GM12878 (cell line): ENCODE measurements around the gene EEFSEC. TPM values are rescaled to one million over a fixed set of nuclear protein-coding genes. Genes with fewer than 3 reads are reported as not detected.

Experiments
- ATAC-seq: fragments of 200-7000 bp; cut with Tn5 transposase; 3 replicates; pipeline ENCODE4 v1.9.1; 2020; ENCODE audit warnings: mild to moderate bottlenecking, moderate library complexity
- BruUV-seq: library from RNA; stranded (reverse); fragments of 400-500 nt; replicated peaks from 2 replicates; lab custom pipeline; 2021; lab: Mats Ljungman, UMichigan
- CTCF ChIA-PET: fragments of 300-600 bp; sonication (Branson Sonifier 250); formaldehyde crosslinking; extraction: SDS; loops from one replicate; lab custom pipeline; 2021; ENCODE audit warnings: inconsistent platforms; lab: Yijun Ruan, JAX
- POLR2A ChIA-PET: fragments of 350-600 bp; formaldehyde crosslinking; extraction: SDS; loops from one replicate; lab custom pipeline; 2021; ENCODE audit warnings: inconsistent platforms; lab: Charles Lee
- RAD21 ChIA-PET: fragments of 300-600 bp; sonication (Branson Sonifier 250); formaldehyde crosslinking; loops from one replicate; lab custom pipeline; 2023; ENCODE audit warnings: antibody characterized with exemption; ENCODE audit not compliant: unreplicated experiment; lab: Charles Lee
- SMC1A ChIA-PET: fragments of 300-600 bp; sonication (Branson Sonifier 250); formaldehyde crosslinking; loops from one replicate; lab custom pipeline; 2023; ENCODE audit not compliant: unreplicated experiment, uncharacterized antibody; lab: Charles Lee
- DNase-seq: peaks from one replicate; pipeline ENCODE4 v3.0.0-alpha.2; 2011; ENCODE audit warnings: low read depth, low spot score
- FAIRE-seq: peaks from 3 replicates; lab custom pipeline; 2011; peaks lifted over from hg19 to GRCh38; lab: Jason Lieb, UNC
- H2AFZ ChIP-seq: 2 replicates; pipeline ENCODE4 v1.6.0; 2011; ENCODE audit warnings: low read depth, low read length, control low read depth; ENCODE audit not compliant: control insufficient read depth
- H3K27ac ChIP-seq: 2 replicates; pipeline ENCODE4 v1.5.1; 2011; ENCODE audit warnings: control low read depth; ENCODE audit not compliant: control insufficient read depth, insufficient read depth
- H3K27me3 ChIP-seq, 2 experiments: replicated peaks in 1 of 2; 2 replicates each; pipeline versions ENCODE4 v1.6.0 to v1.6.1; 2011; ENCODE audit warnings: low read length in 1 of 2; ENCODE audit not compliant: control insufficient read depth in 2 of 2, insufficient read depth in 2 of 2
- H3K36me3 ChIP-seq, 2 experiments: 2 replicates each; pipeline ENCODE4 v1.5.1; 2011; ENCODE audit warnings: low read length in 1 of 2; ENCODE audit not compliant: control insufficient read depth in 2 of 2, insufficient read depth in 2 of 2
- H3K4me1 ChIP-seq: 2 replicates; pipeline ENCODE4 v1.6.1; 2011; ENCODE audit warnings: mild to moderate bottlenecking, low read length, moderate library complexity, mixed read lengths; ENCODE audit not compliant: control insufficient read depth, insufficient read depth
- H3K4me2 ChIP-seq: 2 replicates; pipeline ENCODE4 v1.6.0; 2011; ENCODE audit warnings: control low read depth; ENCODE audit not compliant: control insufficient read depth, insufficient read depth
- H3K4me3 ChIP-seq: fragments of 200-600 bp; sonication (generic); 2 replicates; pipeline ENCODE4 v1.5.1; 2016
- H3K79me2 ChIP-seq: 2 replicates; pipeline ENCODE4 v1.6.0; 2011; ENCODE audit warnings: low read length; ENCODE audit not compliant: control insufficient read depth, insufficient read depth
- H3K9ac ChIP-seq: 2 replicates; pipeline ENCODE4 v1.8.0; 2011; ENCODE audit warnings: low read length, control low read depth, mixed read lengths; ENCODE audit not compliant: control insufficient read depth, insufficient read depth
- H3K9me3 ChIP-seq: replicated peaks from 3 replicates; pipeline ENCODE4 v1.5.1; 2011; ENCODE audit warnings: mild to moderate bottlenecking, low read length; ENCODE audit not compliant: control insufficient read depth, insufficient read depth
- H4K20me1 ChIP-seq: 2 replicates; pipeline ENCODE4 v1.6.0; 2011; ENCODE audit not compliant: control insufficient read depth, insufficient read depth
- BCL11A ChIP-seq: IDR thresholded peaks from 2 replicates; pipeline ENCODE4 v1.6.1; 2011; ENCODE audit warnings: low read depth, low read length
- FOXK2 ChIP-seq: fragments of 450-650 bp; IDR thresholded peaks from 2 replicates; pipeline ENCODE4 v1.6.1; 2017; ENCODE audit warnings: mild to moderate bottlenecking, moderate library complexity
- KLF5 ChIP-seq: fragments of 450-650 bp; IDR thresholded peaks from 2 replicates; pipeline ENCODE4 v1.6.1; 2014; ENCODE audit warnings: mild to moderate bottlenecking; ENCODE audit not compliant: partially characterized antibody
- MYB ChIP-seq: fragments of 150-350 bp; IDR thresholded peaks from 2 replicates; pipeline ENCODE4 v1.6.1; 2014; ENCODE audit warnings: mild to moderate bottlenecking, low read depth, low read length, borderline replicate concordance
- NFYA ChIP-seq: IDR thresholded peaks from 2 replicates; pipeline ENCODE4 v1.6.1; 2011; ENCODE audit warnings: low read depth, mild to moderate bottlenecking, low read length, improper control_type of control experiment, borderline replicate concordance
- POLR2A ChIP-seq: IDR thresholded peaks from 2 replicates; pipeline ENCODE4 v1.6.1; 2011; ENCODE audit warnings: low read depth, mild to moderate bottlenecking, low read length
- RELA ChIP-seq: fragments of 450-650 bp; IDR thresholded peaks from 2 replicates; pipeline ENCODE4 v1.8.0; 2014; ENCODE audit warnings: borderline replicate concordance; ENCODE audit not compliant: partially characterized antibody
- SMARCA5 ChIP-seq: fragments of 450-650 bp; IDR thresholded peaks from 2 replicates; pipeline ENCODE4 v1.6.1; 2017; ENCODE audit warnings: mild to moderate bottlenecking
- STAT1 ChIP-seq: fragments of 450-650 bp; conservative IDR thresholded peaks from 2 replicates; pipeline ENCODE4 v1.6.1; 2014; ENCODE audit warnings: antibody characterized with exemption, mild to moderate bottlenecking
- TCF12 ChIP-seq: IDR thresholded peaks from 2 replicates; pipeline ENCODE4 v1.6.1; 2011; ENCODE audit warnings: low read depth, mild to moderate bottlenecking, low read length
- WGBS: methylation state at CpG from one replicate; pipeline ENCODE4 v1.1.6; 2016; ENCODE audit warnings: low lambda C conversion rate; ENCODE audit not compliant: insufficient replicate concordance, insufficient coverage; ENCODE audit errors: missing lambda C conversion rate; 5-methylcytosine and 5-hydroxymethylcytosine counted together
- in situ Hi-C: fragments of 300-500 bp; cut with MboI; formaldehyde crosslinking; loops from 9 replicates; pipeline ENCODE4 v1.14.3; 2018; ENCODE audit warnings: mixed read lengths
- intact Hi-C: fragments of 100-400 bp; cut with micrococcal nuclease; formaldehyde crosslinking; loops from one replicate; pipeline ENCODE4 v1.14.2; 2022; ENCODE audit not compliant: unreplicated experiment
- polyA plus RNA-seq, 11 experiments: library from polyadenylated mRNA; depleted of rRNA in 4 of 11; unstranded in 6 of 11; stranded (reverse) in 5 of 11; fragments of >200 nt; fragmentation: Nextera tagmentation in 4 of 11; fragmentation: Illumina TruSeq in 1 of 11; extraction: Ambion mirVana in 4 of 11; extraction: Trizol in 1 of 11; gene quantifications; 1 replicate in 1 of 11; 2 replicates in 10 of 11; pipeline versions ENCODE4 v1.2.1 to v1.2.3, GENCODE V29; 2011 to 2016; ENCODE audit warnings: inconsistent platforms in 2 of 11, missing spikeins in 2 of 11, low read depth in 1 of 11
- total RNA-seq, 4 experiments: library from RNA; depleted of rRNA in 3 of 4; stranded (reverse); fragments of >200 nt in 3 of 4; fragmentation: Illumina TruSeq in 1 of 4; extraction: Trizol in 1 of 4; gene quantifications; 2 replicates each; pipeline versions ENCODE4 v1.2.1 to v1.2.3, GENCODE V29; 2013 to 2021
- TF ChIP-seq, protein P1 (sequence below): fragments of 450-650 bp; IDR thresholded peaks from 2 replicates; pipeline ENCODE4 v1.6.1; 2016; ENCODE audit warnings: mild to moderate bottlenecking, moderate library complexity, borderline replicate concordance
- TF ChIP-seq, protein P2 (sequence below): fragments of 450-650 bp; IDR thresholded peaks from 2 replicates; pipeline ENCODE4 v1.6.1; 2018; ENCODE audit warnings: mild to moderate bottlenecking, low read depth, moderate library complexity; ENCODE audit not compliant: partially characterized antibody

The EEFSEC gene
- total and polyA plus RNA-seq, 10 of the 15 experiments (the other 5 are each of a cell fraction or from before 2014, with no cell fraction given), result 0.29 to 29.1 (median 16.1) TPM

DNA sequence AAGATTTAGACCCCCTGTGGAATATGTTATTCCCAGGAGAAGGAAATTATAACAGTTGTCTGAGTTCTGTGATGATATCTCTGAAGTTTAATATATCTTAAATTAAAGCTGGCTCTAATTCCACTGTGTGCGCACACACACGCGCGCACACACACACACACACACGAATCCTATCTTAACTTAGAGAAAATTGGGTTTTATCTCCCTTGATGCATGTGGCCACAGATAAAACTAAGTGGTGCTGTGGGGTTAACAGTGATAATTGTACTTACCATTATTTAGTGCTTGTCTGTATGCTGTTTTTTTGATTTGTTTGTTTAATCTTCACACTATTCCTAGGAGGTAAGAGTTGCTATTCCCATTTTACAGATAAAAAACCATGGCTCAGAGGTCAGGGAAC lies 7.4 kb downstream of the EEFSEC start:
- in situ Hi-C loops, result no loop called here
- CTCF ChIA-PET, result no interaction called here
- 88% methylated on average over 5 of the region's 5 CpGs for WGBS
- H2AFZ ChIP-seq, result no peak overlapping the region
- RAD21 ChIA-PET, result no interaction called here
- H3K4me1 ChIP-seq, result no peaks in the 10 kb centered on the region
- no peak for ATAC-seq
- DNase-seq, result no peak
- no peaks in the 10 kb centered on the region; the same call in 2 of the 3 replicates for H3K9me3 ChIP-seq
- no peaks in the 10 kb centered on the region for H3K27me3 ChIP-seq
- no peak overlapping the region for H3K4me3 ChIP-seq
- no peak overlapping the region for H3K4me2 ChIP-seq
- no TSS peak for BruUV-seq
- H4K20me1 ChIP-seq, result no peaks in the 10 kb centered on the region
- H3K27ac ChIP-seq, result no peak overlapping the region
- SMC1A ChIA-PET, result no interaction called here
- no peak overlapping the region for H3K9ac ChIP-seq
- H3K79me2 ChIP-seq, result no peaks in the 10 kb centered on the region; the same call in 1 of the 2 replicates
- intact Hi-C loops, result no loop called here
- peaks cover 0 to 2% of the 10 kb centered on the region in 2 experiments; a peak in 1 of 4 replicates for H3K36me3 ChIP-seq
- FAIRE-seq, result no peak
- no peak for TF ChIP-seq STAT1
- no peak for TF ChIP-seq POLR2A
- no peak for TF ChIP-seq TCF12
- POLR2A ChIA-PET, result no interaction called here

DNA sequence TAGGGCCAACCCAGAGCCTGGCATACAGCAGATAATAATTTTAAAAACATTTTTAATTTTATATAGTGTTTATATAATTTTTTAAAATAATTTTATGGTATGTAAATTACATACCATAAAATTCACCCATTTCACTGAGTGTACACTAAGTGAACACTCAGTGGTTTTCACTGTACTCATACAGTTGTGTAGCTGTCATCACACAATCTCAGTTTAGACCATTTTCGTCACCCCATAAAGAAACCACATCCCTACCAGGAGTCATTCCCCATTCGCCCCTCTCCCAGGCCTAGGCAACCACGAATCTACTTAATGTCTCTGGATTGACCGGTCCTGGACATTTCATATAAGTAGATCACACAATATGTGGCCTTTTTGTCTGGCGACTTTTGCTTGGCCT lies 10.2 kb downstream of the EEFSEC start:
- ChIA-PET RAD21 (no interaction called here), CTCF (interaction anchor here (0.7 kb wide), 1 partner anchor 68 kb away, joined by 3 read pairs; no protein-coding TSS in a partner anchor), POLR2A (no interaction called here), SMC1A (no interaction called here)
- H3K9ac ChIP-seq, result no peak overlapping the region
- no TSS peak for BruUV-seq
- H3K9me3 ChIP-seq, result no peaks in the 10 kb centered on the region
- WGBS, result 96% methylated on average over 5 of the region's 5 CpGs
- ATAC-seq (no peak), DNase-seq (no peak), FAIRE-seq (no peak)
- H3K4me1 ChIP-seq, result no peaks in the 10 kb centered on the region
- intact Hi-C loops (no loop called here), in situ Hi-C loops (no loop called here)
- H3K4me2 ChIP-seq, result no peak overlapping the region
- no peaks in the 10 kb centered on the region for H3K27me3 ChIP-seq
- no peak overlapping the region for H3K4me3 ChIP-seq
- no peaks in the 10 kb centered on the region for H3K79me2 ChIP-seq
- H2AFZ ChIP-seq, result no peak overlapping the region
- H4K20me1 ChIP-seq, result no peaks in the 10 kb centered on the region
- H3K36me3 ChIP-seq, result no peaks in the 10 kb centered on the region; a peak in 1 of 4 replicates
- no peak overlapping the region for H3K27ac ChIP-seq
- TF ChIP-seq, protein P1, sequence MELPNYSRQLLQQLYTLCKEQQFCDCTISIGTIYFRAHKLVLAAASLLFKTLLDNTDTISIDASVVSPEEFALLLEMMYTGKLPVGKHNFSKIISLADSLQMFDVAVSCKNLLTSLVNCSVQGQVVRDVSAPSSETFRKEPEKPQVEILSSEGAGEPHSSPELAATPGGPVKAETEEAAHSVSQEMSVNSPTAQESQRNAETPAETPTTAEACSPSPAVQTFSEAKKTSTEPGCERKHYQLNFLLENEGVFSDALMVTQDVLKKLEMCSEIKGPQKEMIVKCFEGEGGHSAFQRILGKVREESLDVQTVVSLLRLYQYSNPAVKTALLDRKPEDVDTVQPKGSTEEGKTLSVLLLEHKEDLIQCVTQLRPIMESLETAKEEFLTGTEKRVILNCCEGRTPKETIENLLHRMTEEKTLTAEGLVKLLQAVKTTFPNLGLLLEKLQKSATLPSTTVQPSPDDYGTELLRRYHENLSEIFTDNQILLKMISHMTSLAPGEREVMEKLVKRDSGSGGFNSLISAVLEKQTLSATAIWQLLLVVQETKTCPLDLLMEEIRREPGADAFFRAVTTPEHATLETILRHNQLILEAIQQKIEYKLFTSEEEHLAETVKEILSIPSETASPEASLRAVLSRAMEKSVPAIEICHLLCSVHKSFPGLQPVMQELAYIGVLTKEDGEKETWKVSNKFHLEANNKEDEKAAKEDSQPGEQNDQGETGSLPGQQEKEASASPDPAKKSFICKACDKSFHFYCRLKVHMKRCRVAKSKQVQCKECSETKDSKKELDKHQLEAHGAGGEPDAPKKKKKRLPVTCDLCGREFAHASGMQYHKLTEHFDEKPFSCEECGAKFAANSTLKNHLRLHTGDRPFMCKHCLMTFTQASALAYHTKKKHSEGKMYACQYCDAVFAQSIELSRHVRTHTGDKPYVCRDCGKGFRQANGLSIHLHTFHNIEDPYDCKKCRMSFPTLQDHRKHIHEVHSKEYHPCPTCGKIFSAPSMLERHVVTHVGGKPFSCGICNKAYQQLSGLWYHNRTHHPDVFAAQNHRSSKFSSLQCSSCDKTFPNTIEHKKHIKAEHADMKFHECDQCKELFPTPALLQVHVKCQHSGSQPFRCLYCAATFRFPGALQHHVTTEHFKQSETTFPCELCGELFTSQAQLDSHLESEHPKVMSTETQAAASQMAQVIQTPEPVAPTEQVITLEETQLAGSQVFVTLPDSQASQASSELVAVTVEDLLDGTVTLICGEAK, result no peak
- TF ChIP-seq NFYA, result no peak
- no peak for TF ChIP-seq BCL11A
- TF ChIP-seq MYB, result no peak
- TF ChIP-seq, protein P2, sequence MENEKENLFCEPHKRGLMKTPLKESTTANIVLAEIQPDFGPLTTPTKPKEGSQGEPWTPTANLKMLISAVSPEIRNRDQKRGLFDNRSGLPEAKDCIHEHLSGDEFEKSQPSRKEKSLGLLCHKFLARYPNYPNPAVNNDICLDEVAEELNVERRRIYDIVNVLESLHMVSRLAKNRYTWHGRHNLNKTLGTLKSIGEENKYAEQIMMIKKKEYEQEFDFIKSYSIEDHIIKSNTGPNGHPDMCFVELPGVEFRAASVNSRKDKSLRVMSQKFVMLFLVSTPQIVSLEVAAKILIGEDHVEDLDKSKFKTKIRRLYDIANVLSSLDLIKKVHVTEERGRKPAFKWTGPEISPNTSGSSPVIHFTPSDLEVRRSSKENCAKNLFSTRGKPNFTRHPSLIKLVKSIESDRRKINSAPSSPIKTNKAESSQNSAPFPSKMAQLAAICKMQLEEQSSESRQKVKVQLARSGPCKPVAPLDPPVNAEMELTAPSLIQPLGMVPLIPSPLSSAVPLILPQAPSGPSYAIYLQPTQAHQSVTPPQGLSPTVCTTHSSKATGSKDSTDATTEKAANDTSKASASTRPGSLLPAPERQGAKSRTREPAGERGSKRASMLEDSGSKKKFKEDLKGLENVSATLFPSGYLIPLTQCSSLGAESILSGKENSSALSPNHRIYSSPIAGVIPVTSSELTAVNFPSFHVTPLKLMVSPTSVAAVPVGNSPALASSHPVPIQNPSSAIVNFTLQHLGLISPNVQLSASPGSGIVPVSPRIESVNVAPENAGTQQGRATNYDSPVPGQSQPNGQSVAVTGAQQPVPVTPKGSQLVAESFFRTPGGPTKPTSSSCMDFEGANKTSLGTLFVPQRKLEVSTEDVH, result no peak
- TF ChIP-seq SMARCA5, result no peak
- no peak for TF ChIP-seq RELA
- no peak for TF ChIP-seq FOXK2
- TF ChIP-seq KLF5, result no peak
